ENCODE measurements around the gene KLHL26.

Gene KLHL26

DNA sequence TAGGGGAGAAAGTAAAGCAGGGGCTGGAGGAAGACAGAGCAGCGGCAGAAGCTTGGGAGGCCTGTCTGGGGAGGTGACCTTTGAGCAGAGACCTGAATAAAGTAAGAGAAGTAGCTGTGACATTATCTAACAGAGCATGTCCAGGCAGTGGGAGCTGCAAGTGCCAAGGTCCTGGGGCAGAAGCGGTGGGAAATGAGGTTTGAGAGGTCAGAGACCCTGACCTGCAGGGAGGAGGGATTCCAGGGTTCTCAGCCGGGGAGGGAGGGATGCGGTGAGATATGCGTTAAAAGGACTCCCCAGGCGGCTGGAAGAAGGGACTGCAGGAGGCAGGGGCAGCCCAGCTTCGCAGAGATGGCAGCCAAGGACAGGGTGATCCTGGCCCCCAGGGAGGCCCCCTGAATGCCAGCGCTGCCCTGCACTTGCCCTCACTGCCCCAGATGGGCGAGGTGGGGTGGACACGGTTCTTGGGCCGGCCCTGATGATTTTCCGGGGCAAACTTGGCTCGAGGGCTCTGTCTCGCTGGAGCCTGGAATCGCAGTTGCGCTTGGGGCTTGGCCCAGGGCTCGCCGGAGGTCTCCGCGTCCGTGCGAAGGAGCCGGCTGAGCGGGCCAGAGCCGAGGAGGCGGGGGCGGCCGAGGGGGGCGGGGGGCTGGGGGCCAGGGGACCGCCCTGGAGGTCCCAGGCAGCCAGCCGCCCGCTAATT, 33.4 kb upstream of the KLHL26 start:
- DNase-seq: no peak

DNA sequence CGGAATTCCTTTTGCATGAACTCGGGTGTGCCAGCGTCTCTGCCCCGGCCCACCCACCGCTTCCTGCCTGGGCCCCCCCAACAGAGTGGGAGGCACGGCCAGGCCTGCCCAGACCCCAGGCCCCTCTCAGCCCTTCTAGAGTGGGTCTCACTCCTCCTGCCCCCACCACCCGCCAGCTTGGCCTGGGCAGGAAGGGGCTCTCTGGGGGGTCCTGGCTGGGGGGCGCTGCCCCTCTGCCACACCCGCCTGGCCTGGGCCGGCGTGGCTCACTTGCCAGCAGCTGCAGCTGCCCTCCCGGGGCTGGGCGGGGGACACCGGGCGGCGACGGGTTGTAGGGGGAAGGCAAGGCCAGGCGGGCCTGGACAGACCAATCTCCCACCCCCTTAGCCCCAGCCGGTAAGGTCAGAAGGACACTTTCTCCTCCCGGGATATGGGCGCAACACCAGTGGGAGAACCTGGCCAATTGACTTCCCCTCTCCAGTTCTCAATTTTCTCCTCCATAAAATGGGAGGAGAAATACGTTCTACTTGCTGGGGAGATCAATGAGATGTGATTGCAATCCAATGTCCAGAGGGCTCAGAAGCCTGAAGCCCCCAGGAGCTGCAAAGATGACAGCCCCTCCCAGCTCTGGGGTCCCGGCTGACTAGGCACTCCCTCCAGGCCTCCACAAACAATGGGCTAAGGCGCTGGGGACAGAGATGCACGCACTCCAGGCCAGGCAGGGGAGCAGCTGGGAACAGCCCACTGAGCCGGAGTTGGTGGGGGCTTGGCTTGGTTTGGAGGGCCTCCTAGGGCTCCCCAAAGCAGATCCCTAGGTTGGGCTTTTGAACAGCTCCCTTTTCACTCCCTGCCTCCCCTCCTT, 32.6 kb upstream of the KLHL26 start:
- DNase-seq: no peak

DNA sequence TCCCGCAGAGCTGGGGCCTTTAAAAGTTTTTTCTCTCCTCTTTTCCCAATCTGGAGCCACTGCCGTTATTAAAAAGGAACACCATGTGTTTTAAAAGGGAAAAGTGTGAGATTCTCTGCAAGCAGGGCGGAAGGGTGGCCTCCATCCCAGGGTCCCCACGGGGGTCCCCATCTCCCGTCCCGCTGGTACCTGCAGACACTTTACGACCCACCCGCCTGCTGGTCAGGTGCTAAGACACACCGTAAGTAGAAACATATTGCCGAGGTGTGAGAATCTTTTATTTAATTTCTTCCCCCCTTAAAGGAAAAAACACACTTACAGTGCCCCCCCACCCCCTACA, 32.0 kb upstream of the KLHL26 start:
- DNase-seq: no peak

DNA sequence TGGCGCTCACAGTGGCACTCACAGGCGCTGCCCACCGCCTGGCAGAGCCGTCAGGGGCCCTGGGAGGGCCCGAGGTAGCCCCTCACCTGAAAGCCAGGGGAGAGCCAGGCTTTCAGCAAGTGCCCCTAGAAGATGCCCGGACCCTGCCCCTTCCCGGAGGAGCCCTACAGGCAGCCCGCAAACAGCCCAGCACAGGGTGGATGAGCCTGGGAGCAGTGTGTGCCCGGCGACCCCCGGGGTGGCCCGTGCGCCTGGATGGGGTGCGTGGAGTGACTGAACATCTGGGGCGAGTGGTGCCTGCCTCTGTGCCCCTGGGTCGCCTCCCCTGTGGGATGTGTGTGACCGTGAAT, 31.7 kb upstream of the KLHL26 start:
- DNase-seq: no peak

DNA sequence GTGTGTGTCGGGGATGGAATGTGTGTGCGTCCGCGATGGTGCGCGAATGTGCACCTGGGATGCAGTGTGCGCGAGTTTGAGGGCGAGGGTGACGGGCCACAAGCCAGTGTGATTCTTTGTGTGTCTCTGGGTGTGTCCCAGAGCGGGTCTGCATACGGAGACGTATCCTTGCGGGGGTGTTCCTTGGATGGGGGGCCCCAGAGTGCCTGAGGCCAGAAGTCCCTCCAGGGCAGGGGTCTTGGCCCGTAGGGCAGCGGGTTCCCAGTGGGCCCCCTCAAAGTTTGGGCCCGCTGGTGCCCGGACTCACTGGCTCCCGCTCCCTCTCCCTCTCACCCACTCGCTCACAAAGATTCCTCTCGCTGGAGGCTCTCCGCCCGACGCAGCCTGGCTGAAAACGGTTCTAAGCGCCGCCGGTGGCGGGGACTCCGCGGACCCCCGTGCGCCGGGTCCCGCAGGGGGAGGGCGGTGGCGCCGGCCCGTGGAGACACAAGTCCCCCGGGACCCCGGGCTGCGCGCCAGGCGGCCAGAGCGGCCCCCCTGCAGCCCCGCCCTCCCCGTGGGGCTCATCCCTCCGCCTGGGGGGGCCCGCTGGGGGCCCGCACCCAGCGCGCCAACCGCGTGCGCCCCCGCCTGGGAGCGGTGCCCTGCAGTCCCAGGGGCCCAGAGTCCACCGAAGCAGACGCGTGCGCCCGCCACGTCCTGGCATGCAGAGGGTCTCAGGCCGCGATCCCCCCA, 31.1 kb upstream of the KLHL26 start:
- DNase-seq: no peak

DNA sequence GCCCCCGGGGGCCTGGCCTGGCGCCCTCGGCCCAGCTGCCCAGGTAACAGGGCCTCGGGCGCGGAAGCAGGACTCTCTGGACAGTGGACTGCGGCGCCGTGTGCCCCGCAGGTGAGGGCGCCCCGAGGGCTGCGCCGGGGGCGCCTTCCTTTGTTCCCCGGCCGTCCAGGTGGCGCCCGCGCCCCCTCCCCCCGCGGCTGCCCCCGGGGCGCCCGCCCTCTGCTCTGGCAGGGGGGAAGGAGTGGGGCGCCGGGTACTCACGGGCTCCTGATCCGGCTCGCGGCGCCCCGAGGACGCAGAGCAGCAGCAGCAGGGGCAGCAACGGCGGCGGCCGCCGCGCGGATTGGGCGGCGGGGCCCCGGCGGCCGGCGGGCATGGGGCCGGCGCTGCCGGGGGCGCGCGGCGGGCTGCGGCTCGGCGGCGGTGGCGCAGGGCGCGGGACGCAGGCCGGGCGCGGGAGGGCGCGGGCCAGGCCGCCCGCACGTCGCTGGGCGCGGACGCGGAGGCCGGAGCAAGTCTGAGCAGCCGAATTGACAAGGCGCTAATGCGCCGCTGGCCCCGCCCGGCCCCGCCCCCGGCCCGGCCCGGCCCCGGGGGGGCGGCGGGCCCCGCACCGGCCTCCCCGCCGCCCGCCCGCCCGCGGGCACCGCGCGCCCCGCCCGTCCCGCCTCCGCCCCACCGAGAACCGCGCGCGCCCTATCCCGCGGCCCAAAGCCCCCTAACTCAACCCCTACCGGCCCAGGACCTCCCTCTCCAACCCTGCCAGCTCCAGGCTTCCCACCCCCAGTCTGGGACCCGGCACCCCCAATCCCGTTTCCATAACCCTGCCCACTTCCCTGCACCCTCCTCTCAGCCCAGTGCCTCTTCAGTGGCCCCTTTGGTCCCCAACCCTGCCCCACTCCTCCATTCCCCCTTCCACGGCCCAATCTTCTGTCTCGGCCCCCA, 30.3 kb upstream of the KLHL26 start, which contains the start of gene CRLF1:
TSS of gene CRLF1 (minus strand) at position 519 of the 945 bp plus-strand sequence. CDS start at position 376, 143 bp downstream.
- no peak for DNase-seq

DNA sequence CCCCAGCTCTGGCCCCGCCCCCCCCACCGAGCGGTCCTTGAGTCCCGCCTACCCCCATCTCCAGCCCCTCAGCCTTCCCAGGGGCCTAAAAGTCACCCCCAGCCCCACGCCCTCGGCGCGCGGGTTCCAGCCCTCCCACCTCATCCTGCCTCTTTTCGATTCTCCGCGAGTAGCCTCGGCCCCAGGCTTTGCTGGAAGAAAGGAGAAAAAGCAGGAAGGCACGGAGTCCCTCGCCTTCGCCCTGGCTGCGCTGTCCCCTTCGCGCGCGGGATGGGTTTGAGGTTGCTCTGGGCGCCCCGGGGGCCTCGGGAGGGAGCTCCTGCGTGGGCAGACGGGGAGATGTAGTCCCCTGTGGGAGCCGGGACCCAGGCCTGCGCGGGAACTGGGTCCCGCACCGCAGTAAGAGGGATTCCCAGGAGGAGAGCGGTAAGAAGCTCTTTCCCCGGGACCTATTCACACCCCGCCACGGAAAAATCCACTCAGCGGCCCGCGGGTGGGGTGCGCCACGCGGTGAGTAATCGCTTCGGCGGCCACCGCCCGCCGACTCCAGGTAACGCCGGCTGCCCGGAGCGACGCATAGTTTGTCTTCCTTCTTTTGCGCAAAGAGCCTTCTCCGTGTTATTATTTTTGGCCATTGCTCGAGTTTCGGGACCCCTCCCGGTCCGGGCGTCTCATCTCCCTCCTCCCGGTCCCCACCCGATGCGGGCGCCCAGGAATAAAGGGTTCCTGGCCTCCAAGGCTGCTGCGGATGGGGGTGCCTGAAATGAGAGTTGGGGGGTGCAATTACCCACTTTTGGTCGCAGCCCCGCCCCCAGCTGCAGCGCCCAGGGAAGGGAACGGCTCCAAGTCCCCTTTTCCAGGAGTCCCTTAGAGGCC, 29.4 kb upstream of the KLHL26 start:
- no peak for DNase-seq

DNA sequence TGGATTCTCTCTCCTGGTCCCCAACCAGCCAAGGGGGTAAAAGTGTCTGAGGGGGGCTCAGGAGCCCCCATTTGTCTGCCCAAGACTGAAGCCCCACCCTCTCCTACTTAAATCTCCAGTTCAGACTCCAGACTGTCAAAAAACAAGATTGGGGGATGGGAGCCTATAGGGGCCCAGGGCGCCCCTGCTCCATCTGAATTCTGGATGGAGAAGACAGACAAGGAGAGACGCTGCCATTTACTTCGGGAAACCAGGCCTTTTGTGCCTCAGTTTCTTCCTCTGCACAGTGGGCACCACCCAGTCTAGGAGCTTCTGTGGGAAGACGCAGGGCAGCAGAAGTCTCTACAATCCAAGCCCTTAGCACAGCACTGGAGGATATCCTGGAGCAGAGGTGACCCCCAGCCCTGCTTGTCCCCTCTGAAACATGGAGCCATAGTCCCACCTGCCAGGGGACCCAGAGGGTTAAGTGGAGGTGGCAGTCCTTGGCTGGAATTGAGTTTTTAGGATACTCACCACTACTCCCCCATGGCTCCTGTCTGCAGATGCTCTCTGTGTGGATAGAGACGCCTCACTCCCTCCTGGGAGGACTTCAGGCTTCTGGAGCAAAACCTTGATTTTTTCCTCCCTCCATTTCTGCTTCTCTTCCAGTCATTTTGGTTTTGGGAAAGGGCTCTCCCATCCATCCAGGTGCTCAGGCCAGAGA, 28.6 kb upstream of the KLHL26 start:
- DNase-seq: no peak

DNA sequence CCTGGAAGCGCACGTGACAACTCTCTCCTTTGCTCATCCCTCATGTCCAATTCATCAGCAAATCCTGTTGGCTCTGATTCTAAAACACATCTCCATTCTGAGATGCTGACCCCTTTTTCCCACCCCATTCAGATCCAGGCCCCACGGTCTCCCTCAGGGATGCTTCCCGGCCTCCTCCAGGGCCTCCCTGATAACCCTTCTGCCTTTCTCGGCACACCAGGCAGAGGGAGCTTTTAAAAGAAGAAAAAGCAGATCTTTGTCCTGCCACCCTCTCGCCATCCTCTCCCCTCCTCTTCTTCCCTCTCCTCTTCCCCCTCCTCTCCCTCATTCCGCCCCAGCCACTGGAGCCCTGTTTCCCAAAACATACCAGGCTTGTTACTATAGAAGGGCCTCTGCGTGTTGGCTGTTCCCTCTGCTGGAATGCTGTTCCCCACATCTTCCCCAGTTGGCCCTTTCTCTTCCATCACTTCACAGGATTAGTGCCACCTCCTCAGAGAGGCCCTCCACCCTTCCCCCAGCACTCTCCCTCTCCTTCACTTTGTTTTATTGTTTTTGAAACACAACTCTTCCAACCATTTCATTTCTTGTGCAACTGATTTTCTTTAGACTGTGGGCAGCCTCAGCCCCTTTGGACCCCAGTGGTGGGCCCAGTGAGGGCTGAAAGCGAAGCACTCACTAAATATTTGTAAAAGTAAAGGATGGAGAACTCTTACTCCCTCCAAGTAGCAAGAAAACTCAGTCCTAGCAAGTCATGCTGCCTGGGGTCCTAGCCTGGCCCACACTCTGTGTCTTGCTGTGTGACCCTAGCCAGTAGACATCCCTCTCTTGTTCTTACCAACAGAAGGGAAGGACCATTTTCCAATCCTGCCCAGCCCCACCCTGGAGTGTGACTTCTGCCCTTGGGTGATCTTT, 27.8 kb upstream of the KLHL26 start:
- no peak for DNase-seq

DNA sequence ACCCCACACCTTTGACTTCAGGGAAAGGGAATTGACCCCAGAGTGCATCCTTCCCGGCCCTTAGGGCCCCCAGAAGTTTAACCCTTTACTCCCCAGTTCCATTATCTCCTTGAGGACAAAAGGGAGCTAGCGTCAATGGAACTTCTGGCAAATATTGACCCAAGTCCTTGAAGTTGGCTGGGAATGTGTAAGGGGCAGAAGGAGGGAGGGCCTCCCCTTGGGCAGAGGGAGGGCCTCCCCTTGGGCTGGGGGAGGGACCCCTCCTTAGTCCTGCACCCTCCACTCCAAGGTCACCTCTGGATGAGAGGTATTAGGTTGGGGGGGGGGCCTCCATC, 27.1 kb upstream of the KLHL26 start:
- DNase-seq: no peak

DNA sequence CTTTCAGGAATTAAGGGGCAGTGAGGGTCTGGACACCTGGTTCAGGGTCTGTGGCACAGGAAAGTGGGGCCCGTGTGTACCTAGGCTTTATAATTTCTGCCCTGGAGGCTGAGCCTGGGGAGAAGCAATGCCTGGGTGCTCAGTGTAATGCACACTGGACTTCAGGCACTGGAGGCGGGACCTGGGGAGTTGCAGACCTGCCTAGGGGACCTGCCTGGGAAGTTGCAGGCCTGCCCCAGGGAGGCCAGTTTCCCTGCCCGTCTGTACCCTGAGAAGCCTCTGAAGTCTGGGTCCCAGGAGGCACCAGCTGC, 26.6 kb upstream of the KLHL26 start:
- DNase-seq: no peak

DNA sequence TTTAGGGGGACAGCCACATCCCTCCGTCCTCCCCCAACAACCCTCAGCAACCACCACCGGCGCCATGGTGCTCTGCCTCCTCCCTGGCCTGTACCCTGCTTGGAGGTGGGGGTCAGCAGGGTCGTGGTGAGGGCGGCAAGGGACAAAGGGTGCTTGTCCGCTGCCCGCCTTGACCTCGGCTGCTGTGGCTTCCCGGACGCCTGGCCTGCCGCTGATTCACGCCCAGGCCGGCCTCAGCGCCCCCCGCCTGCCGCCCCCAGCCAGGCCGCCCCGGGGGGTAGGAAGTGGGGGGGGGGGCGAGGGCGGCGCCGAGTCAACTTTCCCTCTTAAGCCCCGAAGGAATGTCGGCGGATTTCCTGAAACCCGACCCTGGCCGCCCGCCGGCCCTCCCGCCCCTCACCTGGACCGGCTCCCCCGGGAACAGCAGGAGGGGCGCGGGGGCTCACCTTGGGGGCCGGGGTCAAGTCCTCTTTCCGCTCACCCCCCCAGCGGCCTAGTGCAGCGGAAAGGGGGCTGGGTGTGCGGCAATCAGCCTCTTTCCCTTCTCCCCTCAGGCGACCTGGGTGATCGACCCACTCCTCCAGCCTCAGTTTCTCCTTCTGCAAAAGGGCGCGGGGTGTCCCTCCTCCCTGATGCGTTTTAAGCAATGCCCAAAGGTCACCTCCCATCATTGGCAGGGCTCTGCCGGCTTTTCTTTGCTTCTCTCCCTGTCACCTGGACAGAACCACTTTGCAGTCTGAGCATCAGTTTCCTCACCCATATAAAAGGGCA, 26.1 kb upstream of the KLHL26 start:
- no peak for DNase-seq

DNA sequence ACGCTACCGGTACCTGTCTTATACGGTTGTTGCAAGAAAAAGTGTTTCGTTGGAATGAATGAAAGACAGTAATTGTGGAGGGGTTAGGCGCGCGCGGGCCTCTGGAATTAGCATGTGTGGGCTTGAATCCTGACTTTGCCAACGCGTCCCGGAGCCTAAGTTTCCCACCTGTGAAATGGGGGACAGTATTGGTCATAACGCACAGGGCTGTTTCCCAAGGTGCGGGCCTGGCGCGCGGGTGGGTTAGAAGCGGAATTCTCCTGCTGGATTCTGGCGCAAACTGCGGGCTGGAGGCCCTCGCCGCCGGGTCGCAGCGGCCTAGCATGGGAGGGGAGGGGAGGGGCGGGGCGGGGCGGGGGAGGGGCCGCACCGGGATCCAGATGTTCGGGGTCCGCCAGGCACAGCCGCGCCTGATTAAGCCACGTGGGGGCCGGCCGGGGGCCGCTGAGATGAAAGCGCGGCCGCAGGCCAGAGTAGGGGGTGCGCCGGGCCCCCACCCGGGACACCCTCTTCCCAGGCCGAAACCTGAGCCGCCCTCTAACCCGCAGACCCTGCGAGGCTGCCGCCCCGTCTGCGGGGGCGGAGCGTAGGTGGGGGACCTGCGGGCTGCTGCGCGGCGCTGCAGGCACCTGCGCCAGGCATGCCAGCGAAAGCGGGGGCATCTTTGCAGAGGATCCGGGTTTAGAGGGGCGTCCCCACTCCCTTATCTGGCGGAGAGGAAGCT, 25.3 kb upstream of the KLHL26 start:
- DNase-seq: no peak

DNA sequence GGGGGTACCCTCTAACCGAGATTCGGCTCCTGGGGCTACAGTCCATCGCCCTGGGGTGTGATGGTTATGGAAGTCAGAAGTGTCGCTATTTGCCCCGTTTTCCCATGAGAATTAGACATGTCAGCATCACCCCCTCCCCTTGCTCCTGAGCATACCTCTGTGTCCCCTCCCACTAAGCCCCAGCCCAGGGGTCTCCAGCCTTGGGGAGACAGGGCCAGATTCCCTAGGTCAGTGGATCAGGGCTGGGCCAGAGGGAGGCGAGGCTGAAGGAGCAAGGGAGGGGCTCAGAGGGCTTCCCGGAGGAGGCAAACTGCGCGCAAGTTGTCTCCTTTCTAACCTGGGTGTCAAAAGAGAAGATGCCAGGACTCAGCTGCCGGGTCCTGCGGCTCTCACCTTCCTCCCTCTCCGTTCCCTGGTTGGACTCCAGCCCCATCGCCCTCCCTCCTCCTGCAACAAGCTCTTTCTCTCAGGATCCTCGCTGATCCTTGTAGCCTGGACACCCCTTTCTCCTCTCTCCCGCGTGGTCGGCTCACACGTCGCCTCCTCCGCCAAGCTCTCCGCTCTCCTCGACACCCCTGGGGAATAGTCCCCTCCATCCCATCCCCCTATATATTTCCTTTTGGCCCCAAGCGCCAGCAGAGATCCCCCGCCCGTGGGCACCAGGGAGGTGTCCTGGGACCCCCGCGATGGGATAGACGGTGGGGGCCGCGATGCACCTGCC, 24.6 kb upstream of the KLHL26 start:
- DNase-seq: no peak

DNA sequence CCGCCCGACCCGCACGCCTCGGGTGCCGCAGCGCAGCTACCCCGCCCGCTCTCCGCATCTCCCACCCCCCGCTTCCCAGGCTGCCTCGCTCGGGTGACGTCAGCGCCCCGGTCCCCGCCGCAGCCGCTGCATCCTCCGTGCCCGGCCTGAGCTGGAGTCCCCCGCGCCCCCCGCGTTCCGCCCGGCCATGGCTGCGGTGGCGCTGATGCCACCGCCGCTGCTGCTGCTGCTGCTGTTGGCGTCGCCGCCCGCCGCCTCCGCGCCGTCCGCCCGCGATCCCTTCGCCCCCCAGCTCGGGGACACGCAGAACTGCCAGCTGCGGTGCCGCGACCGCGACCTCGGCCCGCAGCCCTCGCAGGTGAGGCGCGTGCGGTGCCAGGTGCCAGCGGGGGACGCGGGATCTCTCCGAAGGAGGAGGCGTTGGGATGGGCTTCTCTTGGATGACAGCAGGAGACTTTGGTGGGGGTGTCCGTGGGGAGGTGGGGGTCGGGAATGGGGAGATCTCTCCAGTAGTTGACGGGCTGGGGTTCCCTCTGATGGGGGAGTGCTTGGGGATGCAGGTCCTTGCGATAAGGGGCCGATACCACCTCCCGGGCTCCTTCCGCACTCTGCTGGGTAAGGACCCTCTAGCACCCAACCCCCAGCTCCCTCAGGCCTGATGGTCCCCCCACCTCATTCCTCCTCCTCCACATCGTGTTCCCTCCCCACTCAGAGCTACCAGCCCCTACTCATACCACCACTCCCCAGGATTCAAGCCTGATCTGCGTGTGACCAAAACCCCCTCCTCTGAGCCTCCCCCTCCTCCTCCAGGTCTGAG, 23.8 kb upstream of the KLHL26 start, which contains the start of gene TMEM59L:
TSS of gene TMEM59L (plus strand) at position 99 of the 817 bp plus-strand sequence. CDS start at position 188, 89 bp downstream.
- peak; percentile 49 for DNase-seq

DNA sequence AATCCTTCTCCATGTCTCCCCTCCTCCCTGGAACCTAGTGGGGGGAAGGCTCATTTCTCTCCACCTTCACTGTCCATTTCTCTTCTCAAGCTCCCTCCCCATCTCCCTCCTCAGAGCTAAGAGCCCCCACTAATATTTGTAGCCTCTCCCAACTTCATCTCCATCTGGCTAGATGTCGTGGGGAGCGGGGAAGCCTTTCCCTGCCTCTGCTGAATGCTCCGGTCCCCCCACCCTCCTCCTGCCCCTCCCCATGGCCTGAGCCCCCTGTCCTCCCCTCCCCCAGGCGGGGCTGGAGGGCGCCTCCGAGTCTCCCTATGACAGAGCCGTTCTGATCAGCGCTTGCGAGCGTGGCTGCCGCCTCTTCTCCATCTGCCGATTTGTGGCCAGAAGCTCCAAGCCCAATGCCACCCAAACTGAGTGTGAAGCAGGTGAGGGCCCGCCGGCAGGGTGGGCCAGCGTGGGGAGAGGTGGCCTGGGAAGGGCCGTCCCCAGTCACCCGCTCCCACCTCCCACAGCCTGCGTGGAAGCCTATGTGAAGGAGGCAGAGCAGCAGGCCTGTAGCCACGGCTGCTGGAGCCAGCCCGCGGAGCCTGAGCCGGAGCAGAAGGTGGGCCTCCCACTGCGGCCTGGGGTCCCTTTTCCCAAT, 23.1 kb upstream of the KLHL26 start:
- DNase-seq: no peak

Measured in stimulated activated CD4-positive, alpha-beta T cell treated with anti-CD3 and anti-CD28 coated beads, Interleukin-12 subunit alpha, Interleukin-12 subunit beta, amount 100 ng/mL, for 4 hours (primary cell).